ENCODE data around the gene RGS21.

RGS21 gene

GRCh38 chr1:192376374-192376773 lies 59.6 kb downstream of the RGS21 start:
- DNase-seq (ENCODE audit: low read depth): no peak
- TF ChIP-seq, protein P1, sequence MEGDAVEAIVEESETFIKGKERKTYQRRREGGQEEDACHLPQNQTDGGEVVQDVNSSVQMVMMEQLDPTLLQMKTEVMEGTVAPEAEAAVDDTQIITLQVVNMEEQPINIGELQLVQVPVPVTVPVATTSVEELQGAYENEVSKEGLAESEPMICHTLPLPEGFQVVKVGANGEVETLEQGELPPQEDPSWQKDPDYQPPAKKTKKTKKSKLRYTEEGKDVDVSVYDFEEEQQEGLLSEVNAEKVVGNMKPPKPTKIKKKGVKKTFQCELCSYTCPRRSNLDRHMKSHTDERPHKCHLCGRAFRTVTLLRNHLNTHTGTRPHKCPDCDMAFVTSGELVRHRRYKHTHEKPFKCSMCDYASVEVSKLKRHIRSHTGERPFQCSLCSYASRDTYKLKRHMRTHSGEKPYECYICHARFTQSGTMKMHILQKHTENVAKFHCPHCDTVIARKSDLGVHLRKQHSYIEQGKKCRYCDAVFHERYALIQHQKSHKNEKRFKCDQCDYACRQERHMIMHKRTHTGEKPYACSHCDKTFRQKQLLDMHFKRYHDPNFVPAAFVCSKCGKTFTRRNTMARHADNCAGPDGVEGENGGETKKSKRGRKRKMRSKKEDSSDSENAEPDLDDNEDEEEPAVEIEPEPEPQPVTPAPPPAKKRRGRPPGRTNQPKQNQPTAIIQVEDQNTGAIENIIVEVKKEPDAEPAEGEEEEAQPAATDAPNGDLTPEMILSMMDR (IDR thresholded peaks at IDR 0.05; ENCODE audit: low read depth, low read length, missing control alignments): no peak
- no peak overlapping the region for H3K4me3 ChIP-seq (ENCODE audit: low read depth, low read length)

DNA sequence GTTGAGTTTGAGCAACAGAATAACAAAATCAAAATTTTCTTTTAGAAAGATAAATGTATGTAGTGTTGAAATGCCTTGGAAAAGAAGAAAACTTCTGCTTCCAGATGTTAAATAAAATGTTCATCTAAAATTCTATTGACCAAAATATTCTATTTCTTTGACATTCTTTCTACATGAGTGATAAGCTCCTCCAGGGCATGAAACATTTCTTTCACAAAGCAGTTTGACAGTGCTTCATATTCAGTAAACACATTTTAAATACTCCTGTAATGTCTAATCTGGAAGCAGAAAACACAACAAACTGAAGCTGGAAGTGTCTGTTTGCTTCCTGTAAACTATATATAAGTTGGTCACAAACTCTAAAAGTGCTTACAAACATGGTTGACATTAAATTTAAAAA lies 61.5 kb downstream of the RGS21 start:
- TF ChIP-seq, protein P1 (IDR thresholded peaks at IDR 0.05; ENCODE audit: low read depth, low read length, missing control alignments): no peak
- DNase-seq (ENCODE audit: low read depth): no peak
- H3K4me3 ChIP-seq (ENCODE audit: low read depth, low read length): no peak overlapping the region

- no peak overlapping the region for H3K4me3 ChIP-seq (ENCODE audit: low read depth, low read length)
- no peak for DNase-seq (ENCODE audit: low read depth)
- TF ChIP-seq, protein P1 (IDR thresholded peaks at IDR 0.05; ENCODE audit: low read depth, low read length, missing control alignments): no peak
Measured at GRCh38 chr1:192378878-192379277, 62.1 kb downstream of the RGS21 start.

DNA sequence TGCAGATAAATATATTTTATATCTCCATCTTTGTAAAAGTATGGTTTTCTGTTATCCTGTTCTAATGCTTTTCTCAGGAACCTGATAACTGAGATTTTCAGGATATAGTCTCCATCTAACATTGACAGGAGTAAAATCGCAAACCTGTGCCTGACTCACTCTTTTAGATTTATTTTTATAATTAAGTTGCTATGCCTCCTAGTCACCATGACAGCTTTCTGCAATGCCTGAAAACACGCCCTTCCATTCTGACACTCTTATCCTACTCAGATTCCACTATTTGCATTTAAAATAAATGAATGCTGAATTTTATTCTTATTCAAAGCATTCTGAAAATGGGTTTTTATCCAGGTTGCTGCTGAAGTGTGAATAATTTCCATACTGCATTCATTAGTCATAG lies 62.8 kb downstream of the RGS21 start:
- TF ChIP-seq, protein P1 (IDR thresholded peaks at IDR 0.05; ENCODE audit: low read depth, low read length, missing control alignments): no peak
- H3K4me3 ChIP-seq (ENCODE audit: low read depth, low read length): no peak overlapping the region
- DNase-seq (ENCODE audit: low read depth): no peak

DNA sequence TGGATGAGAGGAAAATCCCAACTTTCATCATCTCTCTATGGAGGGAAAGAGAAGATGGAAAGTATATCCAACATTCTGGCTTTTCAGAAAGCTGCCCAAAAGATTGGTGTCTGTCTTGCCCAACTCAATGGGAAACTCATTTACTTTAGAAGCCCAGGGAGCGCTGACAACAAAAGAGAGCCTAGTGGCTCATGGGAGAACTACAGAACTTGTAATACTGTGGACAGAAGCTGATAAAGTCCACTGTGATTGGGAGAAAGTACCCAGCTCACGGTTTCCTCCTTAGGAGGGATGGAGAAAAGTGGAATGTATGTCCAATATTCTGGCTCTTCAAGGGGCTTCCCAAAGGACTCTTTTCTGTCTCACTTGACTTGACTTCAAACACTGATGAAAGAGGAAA lies 66.0 kb downstream of the RGS21 start:
- DNase-seq (ENCODE audit: low read depth): no peak
- TF ChIP-seq, protein P1 (IDR thresholded peaks at IDR 0.05; ENCODE audit: low read depth, low read length, missing control alignments): peak; percentile 23
- H3K4me3 ChIP-seq (ENCODE audit: low read depth, low read length): no peak overlapping the region

GRCh38 chr1:192386051-192386650 lies 69.4 kb downstream of the RGS21 start:
- TF ChIP-seq, protein P1 (IDR thresholded peaks at IDR 0.05; ENCODE audit: low read depth, low read length, missing control alignments): no peak
- no peak for DNase-seq (ENCODE audit: low read depth)
- no peak overlapping the region for H3K4me3 ChIP-seq (ENCODE audit: low read depth, low read length)

DNA sequence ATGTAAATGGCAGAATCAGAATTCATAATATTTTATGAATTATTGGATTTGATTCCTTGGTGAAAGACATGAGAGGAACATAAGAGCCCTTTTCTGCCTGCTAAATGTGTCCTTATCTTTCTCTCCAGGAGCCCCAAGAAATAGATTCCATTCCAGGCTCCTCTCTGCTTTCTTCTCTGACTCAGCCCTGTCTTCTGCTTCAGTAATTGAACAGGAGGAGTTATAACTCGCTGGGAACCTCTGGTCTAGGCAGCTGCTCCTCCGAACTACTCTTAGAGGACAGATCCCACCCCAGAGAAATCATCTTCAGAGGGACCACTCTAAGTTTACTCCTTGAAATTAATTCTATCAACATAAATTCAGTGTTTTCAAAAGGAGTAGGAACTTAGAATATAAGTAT lies 78.4 kb downstream of the RGS21 start:
- H3K4me3 ChIP-seq (ENCODE audit: low read depth, low read length): no peak overlapping the region
- TF ChIP-seq, protein P1 (IDR thresholded peaks at IDR 0.05; ENCODE audit: low read depth, low read length, missing control alignments): no peak
- DNase-seq (ENCODE audit: low read depth): no peak

Data from GM12864 (cell line).